ENCODE results near the gene RNPC3. TPM values are rescaled to one million over a fixed set of nuclear protein-coding genes. Genes with fewer than 3 reads are reported as not detected.

Gene RNPC3
- total RNA-seq, 1 experiment from 2014 or later, result 17.0 TPM

DNA sequence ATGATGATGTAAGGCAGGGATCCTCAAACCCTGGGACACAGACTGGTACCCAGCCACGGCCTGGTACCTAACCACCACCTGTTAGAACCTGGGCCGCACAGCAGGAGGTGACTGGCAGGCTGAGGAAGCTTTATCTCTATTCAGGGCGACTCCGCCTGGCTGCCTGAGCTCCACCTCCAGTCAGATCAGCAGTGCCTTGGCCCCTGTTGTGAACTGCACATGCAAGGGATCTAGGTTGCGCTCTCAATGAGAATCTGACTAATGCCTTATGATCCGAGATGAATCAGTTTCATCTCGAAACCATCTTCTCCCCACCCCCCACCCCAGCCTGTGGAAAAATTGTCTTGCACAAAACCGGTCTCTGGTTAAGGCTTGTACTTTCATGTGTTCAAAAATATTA, 4.2 kb downstream of the RNPC3 start:
- ChIA-PET CTCF (no interaction called here), POLR2A (ENCODE audit: unreplicated experiment) (no interaction called here)
- Histone ChIP-seq H3K4me1 (replicated peaks; ENCODE audit: insufficient read depth) (peaks cover 18% of the 10 kb centered on the region), H3K9me3 (ENCODE audit: insufficient read depth, low read depth) (no peaks in the 10 kb centered on the region), H3K36me3 (ENCODE audit: low read depth) (peaks cover 42% of the 10 kb centered on the region), H3K4me3 (no peak overlapping the region), H3K79me2 (ENCODE audit: low read depth) (peaks cover 67% of the 10 kb centered on the region), H3F3A (ENCODE audit: insufficient read depth, low read depth) (peaks cover 10% of the 10 kb centered on the region), H3K27me3 (ENCODE audit: insufficient read depth, low read depth) (no peaks in the 10 kb centered on the region), H3K27ac (no peak overlapping the region), H3K9me2 (ENCODE audit: insufficient read depth) (no peaks in the 10 kb centered on the region), H3K4me2 (no peak overlapping the region), H4K20me1 (ENCODE audit: insufficient read depth) (peaks cover 15% of the 10 kb centered on the region), H2AFZ (no peak overlapping the region)
- BruUV-seq (replicated peaks), result no TSS peak
- intact Hi-C loops (cut with micrococcal nuclease; ENCODE audit: unreplicated experiment), result no loop called here
- TF ChIP-seq EZH2 (IDR thresholded peaks at IDR 0.05; ENCODE audit: low read depth), result no peak
- TF ChIP-seq, protein P1, sequence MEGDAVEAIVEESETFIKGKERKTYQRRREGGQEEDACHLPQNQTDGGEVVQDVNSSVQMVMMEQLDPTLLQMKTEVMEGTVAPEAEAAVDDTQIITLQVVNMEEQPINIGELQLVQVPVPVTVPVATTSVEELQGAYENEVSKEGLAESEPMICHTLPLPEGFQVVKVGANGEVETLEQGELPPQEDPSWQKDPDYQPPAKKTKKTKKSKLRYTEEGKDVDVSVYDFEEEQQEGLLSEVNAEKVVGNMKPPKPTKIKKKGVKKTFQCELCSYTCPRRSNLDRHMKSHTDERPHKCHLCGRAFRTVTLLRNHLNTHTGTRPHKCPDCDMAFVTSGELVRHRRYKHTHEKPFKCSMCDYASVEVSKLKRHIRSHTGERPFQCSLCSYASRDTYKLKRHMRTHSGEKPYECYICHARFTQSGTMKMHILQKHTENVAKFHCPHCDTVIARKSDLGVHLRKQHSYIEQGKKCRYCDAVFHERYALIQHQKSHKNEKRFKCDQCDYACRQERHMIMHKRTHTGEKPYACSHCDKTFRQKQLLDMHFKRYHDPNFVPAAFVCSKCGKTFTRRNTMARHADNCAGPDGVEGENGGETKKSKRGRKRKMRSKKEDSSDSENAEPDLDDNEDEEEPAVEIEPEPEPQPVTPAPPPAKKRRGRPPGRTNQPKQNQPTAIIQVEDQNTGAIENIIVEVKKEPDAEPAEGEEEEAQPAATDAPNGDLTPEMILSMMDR (conservative IDR thresholded peaks at IDR 0.05), result no peak
- DNase-seq, result no peak

DNA sequence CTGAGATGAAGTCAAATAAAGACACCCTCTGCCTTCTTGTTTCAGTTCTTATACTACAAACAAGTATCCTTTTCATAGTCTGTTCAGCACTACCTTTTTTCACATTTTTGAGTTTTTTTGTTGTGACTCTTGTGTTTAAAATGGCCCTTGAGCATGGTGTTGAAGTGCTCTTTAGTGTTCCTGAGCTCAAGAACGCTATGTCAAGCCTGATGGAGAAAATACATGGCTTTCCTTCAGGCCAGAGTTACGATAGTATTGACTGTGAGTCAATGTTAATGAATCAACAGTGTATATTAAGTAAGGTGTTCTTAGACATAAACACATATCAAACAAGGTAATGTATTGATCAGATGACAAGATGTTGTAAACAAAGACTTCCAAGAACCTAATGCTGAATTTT, 12.7 kb downstream of the RNPC3 start:
- POLR2A ChIA-PET (ENCODE audit: unreplicated experiment), result no interaction called here
- no peak for DNase-seq
- Histone ChIP-seq H3K4me2 (no peak overlapping the region), H3K4me3 (no peak overlapping the region), H3K36me3 (ENCODE audit: low read depth) (peaks cover 79% of the 10 kb centered on the region), H3F3A (ENCODE audit: insufficient read depth, low read depth) (no peaks in the 10 kb centered on the region), H3K9me2 (ENCODE audit: insufficient read depth) (no peaks in the 10 kb centered on the region; the same call in 1 of the 2 replicates), H3K27ac (no peak overlapping the region), H3K27me3 (ENCODE audit: insufficient read depth, low read depth) (no peaks in the 10 kb centered on the region), H3K9me3 (ENCODE audit: insufficient read depth, low read depth) (no peaks in the 10 kb centered on the region), H3K4me1 (replicated peaks; ENCODE audit: insufficient read depth) (no peaks in the 10 kb centered on the region), H3K79me2 (ENCODE audit: low read depth) (peaks cover under 1% of the 10 kb centered on the region; the same call in 1 of the 2 replicates), H2AFZ (no peak overlapping the region), H4K20me1 (ENCODE audit: insufficient read depth) (no peaks in the 10 kb centered on the region; the same call in 1 of the 2 replicates)
- no TSS peak for BruUV-seq (replicated peaks)
- TF ChIP-seq, protein P1 (conservative IDR thresholded peaks at IDR 0.05), result no peak
- no peak for TF ChIP-seq EZH2 (IDR thresholded peaks at IDR 0.05; ENCODE audit: low read depth)
- intact Hi-C loops (cut with micrococcal nuclease; ENCODE audit: unreplicated experiment), result no loop called here
- CTCF ChIA-PET, result no interaction called here

DNA sequence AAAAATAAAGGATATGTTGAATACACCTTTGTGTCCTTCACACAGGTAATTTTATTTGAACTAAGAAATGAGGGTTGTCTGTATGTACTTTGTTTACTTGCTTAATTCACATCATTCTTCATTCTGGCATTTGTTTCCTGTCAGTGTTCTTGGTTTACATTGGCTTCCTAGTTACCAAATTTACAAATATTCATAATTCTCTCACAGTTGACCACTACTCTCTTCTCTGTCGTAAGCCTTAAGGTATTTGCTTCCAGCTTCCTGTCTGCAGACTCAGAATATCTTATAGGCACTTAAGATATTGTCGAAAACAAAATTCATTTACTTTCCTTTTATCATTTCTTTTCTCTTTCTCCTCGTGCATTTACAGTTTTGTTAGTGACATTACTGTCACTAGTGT, 15.9 kb downstream of the RNPC3 start:
- no TSS peak for BruUV-seq (replicated peaks)
- intact Hi-C loops (cut with micrococcal nuclease; ENCODE audit: unreplicated experiment), result no loop called here

More for the DNA sequence above, 15.9 kb downstream of the RNPC3 start:
- H3K9me3 ChIP-seq (ENCODE audit: insufficient read depth, low read depth), result no peaks in the 10 kb centered on the region
- H3K36me3 ChIP-seq (ENCODE audit: low read depth), result peaks cover 80% of the 10 kb centered on the region
- no peaks in the 10 kb centered on the region for H3K79me2 ChIP-seq (ENCODE audit: low read depth)
- H3K9me2 ChIP-seq (ENCODE audit: insufficient read depth), result no peaks in the 10 kb centered on the region; the same call in 1 of the 2 replicates
- no peak overlapping the region for H3K4me2 ChIP-seq
- ChIA-PET POLR2A (ENCODE audit: unreplicated experiment) (no interaction called here), CTCF (no interaction called here)
- TF ChIP-seq, protein P1 (conservative IDR thresholded peaks at IDR 0.05), result no peak
- TF ChIP-seq EZH2 (IDR thresholded peaks at IDR 0.05; ENCODE audit: low read depth), result no peak
- H4K20me1 ChIP-seq (ENCODE audit: insufficient read depth), result peaks cover 3% of the 10 kb centered on the region; the same call in 1 of the 2 replicates
- H3K27me3 ChIP-seq (ENCODE audit: insufficient read depth, low read depth), result no peaks in the 10 kb centered on the region
- H3K27ac ChIP-seq, result no peak overlapping the region
- no peak overlapping the region for H2AFZ ChIP-seq
- H3K4me1 ChIP-seq (replicated peaks; ENCODE audit: insufficient read depth), result no peaks in the 10 kb centered on the region
- no peak for DNase-seq
- no peak overlapping the region for H3K4me3 ChIP-seq
- no peaks in the 10 kb centered on the region for H3F3A ChIP-seq (ENCODE audit: insufficient read depth, low read depth)

Data from PC-9 (cell line).